ELR (cell line): Measurements from ENCODE around the gene MAMLD1.

Experiments
- DNase-seq: peaks from one replicate; pipeline ENCODE4 v3.0.0-alpha.2; 2015; ENCODE audit warnings: low read depth

The MAMLD1 gene

DNA sequence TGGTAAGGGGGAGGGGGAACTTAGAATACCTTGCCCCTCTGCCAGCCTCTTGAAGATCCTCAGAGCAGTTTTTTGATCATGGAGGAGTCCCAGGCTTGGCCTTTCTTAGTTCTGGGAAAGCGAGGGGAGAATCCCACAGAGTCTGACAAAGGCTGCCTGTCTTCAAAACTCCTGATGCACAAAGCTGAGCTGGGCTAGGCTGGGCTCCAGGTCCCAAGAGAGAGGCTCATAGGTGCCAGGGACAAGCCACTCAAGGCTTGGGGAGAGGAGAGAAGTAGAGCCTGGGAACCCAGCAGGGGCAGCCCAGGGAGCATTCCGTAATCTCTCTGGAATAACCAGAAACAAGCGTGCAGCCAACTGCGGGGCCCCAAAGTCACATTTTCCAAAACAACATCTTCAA lies 168.3 kb downstream of the MAMLD1 start:
- no peak for DNase-seq

DNA sequence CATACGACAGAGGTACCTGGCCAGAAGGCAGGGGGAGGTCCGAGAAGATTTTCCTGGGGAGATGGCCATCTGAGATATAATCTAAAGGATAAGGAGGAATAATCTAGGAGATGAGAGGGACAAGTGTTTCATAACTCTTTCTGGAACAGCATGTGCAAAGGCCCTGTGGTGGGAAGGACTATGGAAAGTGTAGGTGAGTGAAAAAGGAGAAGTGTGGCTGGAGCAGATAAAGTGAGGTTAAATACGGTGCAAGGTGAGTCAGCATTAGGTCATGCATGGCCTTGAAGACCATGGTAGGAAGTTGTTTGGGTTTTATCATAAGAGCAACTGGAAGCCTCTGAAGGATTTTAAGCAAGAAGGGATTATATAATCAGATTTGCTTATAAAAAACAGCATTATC lies 170.7 kb downstream of the MAMLD1 start:
- DNase-seq = peak; percentile 35

DNA sequence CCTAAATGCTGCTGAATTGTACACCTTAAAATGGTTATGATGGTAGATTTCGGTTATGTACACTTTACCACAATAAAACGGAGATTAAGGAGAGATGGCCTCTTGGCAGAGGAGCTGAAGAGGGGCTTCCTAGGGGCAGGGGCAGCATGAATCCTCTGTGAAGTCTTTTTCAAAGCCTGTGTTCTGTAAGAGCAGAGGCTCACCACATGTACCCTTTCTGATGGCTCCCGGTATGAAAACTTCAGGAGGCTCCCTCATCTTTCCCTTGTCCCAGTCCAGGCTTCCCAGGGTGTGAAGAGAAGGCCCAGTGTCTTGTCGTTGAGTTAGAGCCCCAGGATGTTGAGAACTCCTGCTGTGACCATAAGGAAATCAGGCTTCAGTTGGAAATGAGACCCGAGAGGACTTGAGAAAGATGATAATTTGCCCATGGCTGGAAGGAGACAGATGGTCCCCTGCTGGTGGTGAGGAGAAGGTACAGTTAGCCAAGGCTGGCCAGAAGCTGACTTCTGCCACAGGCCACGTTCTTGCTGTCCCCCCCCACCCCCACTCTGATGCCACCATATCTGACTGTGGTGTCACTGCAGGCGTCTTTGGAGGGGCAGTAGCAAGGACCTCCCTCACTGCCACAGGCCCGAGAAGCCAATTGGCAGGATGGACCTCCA lies 173.5 kb downstream of the MAMLD1 start:
- no peak for DNase-seq

DNA sequence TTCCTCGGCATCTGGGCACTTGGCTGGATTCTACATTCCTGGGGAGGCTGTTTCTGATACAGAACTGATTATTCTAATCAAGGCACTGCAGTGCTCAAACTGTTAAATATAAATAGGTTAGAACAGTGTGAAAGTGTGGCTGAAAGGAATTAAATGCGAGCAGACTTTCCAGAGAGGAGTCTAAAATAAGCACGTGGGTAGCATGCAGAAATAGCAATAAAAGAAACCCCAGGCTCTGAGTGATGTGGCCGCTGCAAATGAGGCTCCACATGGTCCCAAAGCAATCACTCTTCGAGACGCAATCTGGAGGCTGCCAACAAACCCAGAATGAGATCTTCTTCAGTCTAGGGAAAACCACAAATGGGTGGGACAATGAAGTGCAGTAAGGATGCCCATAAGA lies 174.7 kb downstream of the MAMLD1 start:
- no peak for DNase-seq

DNA sequence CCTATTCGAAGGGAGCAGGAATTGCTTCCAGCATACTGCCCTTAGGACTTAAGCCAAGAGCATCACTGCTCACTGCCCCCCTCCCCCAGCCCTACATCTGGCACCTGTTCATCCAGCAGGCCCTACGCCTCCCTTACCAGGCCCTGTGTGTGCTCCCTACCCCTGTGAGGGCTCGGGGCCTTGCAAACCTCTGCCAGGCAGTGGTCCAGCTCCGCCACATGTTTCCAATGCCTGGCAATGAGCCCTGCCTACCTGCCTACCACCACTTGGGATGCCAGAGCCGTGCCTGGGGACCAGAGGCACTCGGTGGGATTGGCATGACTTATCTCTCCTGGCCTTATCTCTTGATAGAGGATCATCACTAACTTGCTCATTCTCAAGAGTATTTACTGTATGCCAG lies 177.8 kb downstream of the MAMLD1 start:
- DNase-seq = no peak

DNA sequence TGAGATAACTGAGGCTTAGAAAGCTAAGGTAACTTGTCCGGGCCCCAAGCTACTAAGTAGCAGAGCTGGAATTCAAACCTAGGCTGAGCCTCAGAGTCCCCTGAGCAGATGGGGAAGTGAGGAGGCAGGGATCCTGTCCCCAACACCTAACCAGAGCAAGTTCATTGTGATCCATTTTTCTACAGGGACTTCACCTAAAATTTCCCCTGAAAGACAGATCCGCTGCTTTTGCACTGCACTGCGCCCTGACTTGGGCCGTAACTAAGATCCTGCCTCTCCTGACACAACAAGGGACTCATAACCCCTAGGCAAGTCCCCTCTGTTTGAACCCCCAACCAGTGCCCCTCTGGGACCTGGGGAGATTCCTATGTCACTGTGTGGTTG lies 179.7 kb downstream of the MAMLD1 start:
- no peak for DNase-seq

DNA sequence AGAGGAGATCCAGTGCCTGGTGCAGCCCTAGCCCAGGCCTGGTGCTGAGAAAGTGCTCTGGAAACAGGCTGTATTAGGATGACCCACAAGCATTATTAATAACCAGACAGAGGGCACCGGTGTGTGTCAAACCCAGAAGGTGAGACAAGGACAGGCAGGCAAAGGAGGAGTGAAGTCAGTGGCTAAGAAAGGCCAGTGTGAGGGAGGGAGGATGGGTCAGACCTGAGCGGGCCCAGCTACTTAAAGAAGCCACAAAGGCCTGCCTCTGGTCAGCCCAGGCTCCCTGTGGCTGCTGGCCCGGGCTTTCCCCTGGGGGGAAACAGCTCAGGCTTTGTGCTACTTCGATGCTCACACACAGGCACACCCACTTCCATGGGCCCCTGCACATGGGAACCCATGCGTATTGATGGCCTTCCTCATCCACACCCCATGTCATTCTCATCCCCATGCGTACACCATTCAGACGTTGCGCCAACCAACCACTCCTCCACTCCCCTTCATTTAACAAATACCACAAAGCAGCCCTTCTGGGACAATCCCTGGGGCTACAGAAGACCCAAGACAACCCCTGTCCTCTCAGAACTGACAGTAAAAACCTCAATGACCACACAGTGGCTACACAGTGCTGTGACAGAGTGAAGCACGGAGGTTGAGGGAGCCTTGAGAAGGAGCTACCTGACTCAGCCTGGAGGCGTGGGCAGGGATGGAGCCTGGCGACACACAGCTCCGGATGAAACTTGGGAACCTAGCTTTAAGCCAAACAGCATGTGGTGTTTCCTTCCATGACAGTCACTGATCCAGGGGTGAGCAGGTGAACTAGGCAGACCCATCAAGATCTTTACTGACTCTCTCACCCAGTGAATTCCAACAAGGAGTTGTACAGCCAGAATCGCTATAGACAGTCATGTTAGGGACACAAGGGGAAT lies 180.4 kb downstream of the MAMLD1 start:
- no peak for DNase-seq

DNA sequence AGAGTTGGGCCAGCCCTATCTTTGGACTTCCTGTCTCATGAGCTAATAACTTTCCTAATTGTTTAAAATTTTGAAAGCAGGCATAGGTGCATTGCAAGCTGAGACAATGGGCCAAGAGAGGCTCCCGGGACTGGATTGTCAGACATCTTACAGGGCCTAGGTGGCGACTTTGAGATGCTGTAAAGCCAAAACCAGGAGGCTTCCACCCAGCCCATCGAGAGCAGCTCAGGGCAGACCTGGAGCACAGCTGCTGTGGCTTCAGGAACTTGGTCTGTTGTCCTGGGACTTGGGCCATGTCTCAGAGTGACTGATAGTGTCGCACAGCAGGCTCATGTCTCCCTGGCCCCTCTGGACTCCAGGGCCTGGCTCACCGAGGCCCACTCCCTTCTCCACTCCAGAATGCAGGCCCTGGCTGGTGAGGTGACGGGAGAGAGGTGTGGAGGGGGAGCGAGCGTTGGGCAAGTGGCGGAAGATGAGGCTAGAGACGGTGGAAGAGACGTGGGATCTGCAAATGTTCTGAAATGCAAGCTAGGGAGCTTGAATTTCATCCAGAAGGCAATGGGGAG lies 181.2 kb downstream of the MAMLD1 start:
- no peak for DNase-seq

DNA sequence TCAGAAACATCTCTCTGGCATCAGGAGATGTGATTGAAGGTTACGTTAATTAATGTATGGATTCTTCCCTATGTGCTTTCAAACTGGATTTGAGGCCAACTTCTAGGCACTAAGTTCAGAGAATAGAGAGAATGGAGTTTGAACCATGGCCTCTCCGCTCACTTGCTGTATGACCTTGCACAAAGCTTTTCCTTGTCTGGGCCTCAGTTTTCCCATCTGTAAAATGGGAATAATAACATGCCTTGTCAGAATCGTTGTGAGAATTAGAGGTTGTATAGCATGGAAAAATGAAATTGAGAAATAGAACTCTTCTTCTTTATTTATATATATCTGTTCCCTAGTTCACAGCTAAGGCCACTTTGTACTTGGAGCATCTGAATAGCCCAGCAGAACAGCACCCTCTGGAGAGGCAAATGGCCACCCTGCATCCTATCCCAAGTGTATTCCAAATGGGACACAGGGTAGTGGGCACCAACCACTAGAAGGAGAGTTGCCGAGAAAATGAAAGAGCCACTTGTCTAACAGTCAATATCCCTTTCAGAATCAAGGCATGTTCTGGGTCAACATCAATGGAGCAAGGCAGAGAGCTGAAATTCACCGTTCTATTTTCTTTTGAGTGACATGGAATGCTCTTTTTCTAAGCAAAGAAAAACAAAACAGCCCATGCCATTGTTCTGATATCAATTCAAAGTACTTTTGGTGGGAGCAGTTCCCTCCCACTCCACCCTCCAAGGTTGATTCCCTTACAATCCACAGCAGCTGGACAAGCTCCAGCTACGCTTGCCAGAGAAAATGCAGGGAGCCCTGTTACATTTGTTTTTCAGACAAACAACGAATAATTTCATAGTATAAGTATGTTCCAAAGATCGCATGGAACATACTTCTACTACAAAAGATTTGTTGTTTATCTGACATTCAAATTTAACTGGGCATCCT lies 182.0 kb downstream of the MAMLD1 start:
- DNase-seq = no peak

DNA sequence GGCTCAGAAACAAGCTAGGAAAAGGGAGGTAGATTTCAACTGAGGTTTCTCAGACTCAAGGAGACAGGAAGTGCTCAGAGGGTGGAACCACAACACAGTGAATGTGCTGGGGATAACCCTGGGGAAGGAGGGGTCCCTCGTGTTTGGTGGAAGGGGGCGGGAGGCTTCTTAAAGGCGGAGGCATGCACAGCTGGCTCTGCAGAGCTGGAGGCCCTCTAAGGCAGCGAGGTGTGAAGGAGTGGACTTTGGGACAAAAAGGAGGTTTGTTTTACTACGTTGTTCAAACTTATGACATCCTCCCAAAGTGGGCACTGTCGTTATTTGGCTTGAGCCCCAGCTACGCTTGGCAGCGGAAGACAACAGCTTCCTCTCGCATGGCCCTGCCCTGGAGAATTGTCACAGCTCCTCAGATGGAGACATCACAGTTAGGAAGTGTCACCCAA lies 183.6 kb downstream of the MAMLD1 start:
- DNase-seq = no peak

- DNase-seq = peak; percentile 47
These were observed 184.4 kb downstream of the MAMLD1 start for GRCh38 chrX:150547375-150548115.

DNA sequence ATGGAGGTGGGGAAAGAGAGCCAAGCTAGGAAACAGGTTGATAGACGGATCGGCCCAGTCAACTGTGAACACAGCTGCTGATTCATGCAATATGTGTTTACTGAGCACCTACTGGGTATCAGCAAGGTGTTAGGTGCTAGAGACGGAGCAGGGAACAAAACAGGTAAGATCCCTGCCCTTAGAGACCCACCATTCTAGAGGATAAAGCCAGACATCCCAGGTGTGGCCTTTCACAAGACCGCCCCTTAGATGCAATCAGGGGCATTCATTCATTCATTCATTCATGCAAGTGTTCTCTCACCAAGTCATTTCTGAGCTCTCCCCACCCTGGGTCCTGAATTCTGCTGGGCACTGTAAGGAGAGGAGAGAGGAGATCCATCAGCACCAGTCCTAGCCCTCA lies 185.1 kb downstream of the MAMLD1 start:
- DNase-seq = no peak

- DNase-seq = peak; percentile 49
These were observed 185.6 kb downstream of the MAMLD1 start for GRCh38 chrX:150548684-150549083.

GRCh38 chrX:150551963-150552362 lies 188.8 kb downstream of the MAMLD1 start:
- DNase-seq = no peak

- no peak for DNase-seq
These were observed 195.3 kb downstream of the MAMLD1 start for GRCh38 chrX:150558424-150558823.
